Hepatocyte (in vitro differentiated cells): ENCODE results near the gene DPM1.

Source experiments
- EZH2 ChIP-seq: fragments of 200-600 bp; sonication (generic); IDR thresholded peaks from 2 replicates; pipeline ENCODE4 v1.6.1; 2016; ENCODE audit warnings: antibody characterized with exemption, mild to moderate bottlenecking, borderline replicate concordance
- EZH2phosphoT487 ChIP-seq: fragments of 200-600 bp; sonication (generic); IDR thresholded peaks from one replicate; pipeline ENCODE4 v1.6.1; 2018; ENCODE audit warnings: antibody characterized with exemption, mild to moderate bottlenecking, low read depth, moderate library complexity; ENCODE audit not compliant: unreplicated experiment, severe bottlenecking
- TF ChIP-seq, protein P1 (sequence below): fragments of 200-600 bp; sonication (generic); IDR thresholded peaks from 2 replicates; pipeline ENCODE4 v1.5.1; 2016; ENCODE audit warnings: antibody characterized with exemption, mild to moderate bottlenecking; ENCODE audit not compliant: poor library complexity

DNA sequence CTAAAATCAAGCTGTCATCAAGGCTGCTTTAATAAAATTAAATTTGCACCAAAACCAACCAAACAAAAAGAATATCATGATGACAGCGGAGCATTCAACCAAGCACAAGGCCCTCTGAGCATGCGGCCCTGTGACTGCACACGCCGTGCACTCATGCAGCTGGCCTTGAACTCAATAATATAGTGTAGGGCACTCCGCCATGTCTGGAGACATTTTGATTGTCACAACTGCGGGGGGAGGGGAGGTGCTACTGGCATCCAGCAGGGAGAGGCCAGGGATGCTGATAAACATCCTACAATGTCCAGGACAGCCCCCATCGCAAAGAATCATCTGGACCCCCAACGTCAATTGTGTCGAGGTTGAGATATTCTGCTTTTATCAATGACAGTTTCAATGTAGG, 10.0 kb upstream of the DPM1 start:
- TF ChIP-seq, protein P1, sequence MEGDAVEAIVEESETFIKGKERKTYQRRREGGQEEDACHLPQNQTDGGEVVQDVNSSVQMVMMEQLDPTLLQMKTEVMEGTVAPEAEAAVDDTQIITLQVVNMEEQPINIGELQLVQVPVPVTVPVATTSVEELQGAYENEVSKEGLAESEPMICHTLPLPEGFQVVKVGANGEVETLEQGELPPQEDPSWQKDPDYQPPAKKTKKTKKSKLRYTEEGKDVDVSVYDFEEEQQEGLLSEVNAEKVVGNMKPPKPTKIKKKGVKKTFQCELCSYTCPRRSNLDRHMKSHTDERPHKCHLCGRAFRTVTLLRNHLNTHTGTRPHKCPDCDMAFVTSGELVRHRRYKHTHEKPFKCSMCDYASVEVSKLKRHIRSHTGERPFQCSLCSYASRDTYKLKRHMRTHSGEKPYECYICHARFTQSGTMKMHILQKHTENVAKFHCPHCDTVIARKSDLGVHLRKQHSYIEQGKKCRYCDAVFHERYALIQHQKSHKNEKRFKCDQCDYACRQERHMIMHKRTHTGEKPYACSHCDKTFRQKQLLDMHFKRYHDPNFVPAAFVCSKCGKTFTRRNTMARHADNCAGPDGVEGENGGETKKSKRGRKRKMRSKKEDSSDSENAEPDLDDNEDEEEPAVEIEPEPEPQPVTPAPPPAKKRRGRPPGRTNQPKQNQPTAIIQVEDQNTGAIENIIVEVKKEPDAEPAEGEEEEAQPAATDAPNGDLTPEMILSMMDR = no peak
- TF ChIP-seq EZH2 (no peak), EZH2phosphoT487 (no peak)
